GM19468 (cell line): ENCODE results near the gene NOB1.

ENCODE experiments used
- ATAC-seq: cut with Tn5 transposase; IDR thresholded peaks from one replicate; pipeline ENCODE4 v1.9.1; 2021; ENCODE audit warnings: mild to moderate bottlenecking, moderate library complexity, moderate number of reproducible peaks; ENCODE audit not compliant: unreplicated experiment; ENCODE audit errors: extremely low read depth

The NOB1 gene

DNA sequence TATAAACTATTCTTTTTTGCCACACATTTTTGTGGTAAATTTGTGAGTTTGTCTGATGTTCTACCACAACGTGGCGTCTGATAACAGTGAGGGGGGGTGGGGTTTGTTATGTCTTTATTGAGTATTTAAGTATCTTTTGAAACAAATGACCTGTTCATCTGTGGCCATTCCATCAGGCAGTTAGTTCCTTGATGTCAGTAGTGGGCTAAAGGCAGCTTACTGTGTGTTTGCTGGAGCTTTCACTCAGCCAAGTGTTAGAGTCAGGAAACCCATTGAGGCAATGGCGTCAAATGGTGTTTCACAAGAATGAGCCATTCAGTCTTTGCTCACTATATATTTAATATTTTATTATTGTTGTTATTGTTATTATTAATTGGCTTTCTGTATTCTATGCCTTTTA lies 56.3 kb downstream of the NOB1 start:
- no peak for ATAC-seq

DNA sequence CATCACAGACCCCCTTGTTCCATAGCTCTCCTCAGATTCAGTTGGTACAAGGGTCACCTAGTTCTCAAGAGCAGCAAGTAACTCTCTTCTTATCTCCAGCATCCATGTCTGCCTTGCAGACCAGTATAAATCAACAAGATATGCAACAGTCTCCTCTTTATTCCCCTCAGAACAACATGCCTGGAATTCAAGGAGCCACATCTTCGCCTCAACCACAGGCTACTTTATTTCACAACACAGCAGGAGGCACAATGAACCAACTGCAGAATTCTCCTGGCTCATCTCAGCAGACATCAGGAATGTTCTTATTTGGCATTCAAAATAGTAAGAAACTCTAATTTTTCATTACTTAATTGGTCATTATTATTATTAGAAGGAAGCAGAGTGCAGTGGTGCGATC lies 60.8 kb downstream of the NOB1 start:
- no peak for ATAC-seq

DNA sequence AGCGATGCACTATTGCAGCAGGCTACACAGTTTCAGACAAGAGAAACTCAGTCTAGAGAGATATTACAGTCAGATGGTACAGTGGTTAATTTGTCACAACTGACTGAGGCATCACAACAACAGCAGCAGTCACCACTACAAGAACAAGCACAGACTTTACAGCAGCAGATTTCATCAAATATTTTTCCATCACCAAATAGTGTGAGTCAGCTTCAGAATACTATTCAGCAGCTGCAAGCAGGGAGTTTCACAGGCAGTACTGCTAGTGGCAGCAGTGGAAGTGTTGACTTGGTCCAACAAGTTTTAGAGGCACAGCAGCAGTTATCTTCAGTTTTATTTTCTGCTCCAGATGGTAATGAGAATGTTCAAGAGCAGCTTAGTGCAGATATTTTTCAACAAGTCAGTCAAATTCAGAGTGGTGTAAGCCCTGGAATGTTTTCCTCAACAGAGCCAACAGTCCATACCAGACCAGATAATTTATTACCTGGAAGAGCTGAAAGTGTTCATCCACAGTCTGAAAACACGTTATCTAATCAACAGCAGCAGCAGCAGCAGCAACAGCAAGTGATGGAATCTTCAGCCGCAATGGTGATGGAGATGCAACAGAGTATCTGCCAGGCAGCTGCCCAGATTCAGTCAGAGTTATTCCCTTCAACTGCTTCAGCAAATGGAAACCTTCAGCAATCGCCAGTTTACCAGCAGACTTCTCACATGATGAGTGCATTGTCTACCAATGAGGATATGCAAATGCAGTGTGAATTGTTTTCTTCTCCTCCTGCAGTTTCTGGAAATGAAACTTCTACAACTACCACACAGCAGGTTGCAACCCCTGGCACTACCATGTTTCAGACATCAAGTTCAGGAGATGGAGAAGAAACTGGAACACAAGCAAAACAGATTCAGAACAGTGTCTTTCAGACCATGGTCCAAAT lies 62.5 kb downstream of the NOB1 start:
- no peak for ATAC-seq
